Measurements from ENCODE around the gene NBAS. TPM values are rescaled to one million over a fixed set of nuclear protein-coding genes. Genes with fewer than 3 reads are reported as not detected.
A peak's percentile ranks its signal among the peaks of the same experiment; 100 is the strongest.

The NBAS gene
- total and polyA plus RNA-seq, 9 of the 15 experiments (the other 6 are each of a cell fraction or from before 2014, with no cell fraction given), result 15.3 to 94.4 (median 69.9) TPM

DNA sequence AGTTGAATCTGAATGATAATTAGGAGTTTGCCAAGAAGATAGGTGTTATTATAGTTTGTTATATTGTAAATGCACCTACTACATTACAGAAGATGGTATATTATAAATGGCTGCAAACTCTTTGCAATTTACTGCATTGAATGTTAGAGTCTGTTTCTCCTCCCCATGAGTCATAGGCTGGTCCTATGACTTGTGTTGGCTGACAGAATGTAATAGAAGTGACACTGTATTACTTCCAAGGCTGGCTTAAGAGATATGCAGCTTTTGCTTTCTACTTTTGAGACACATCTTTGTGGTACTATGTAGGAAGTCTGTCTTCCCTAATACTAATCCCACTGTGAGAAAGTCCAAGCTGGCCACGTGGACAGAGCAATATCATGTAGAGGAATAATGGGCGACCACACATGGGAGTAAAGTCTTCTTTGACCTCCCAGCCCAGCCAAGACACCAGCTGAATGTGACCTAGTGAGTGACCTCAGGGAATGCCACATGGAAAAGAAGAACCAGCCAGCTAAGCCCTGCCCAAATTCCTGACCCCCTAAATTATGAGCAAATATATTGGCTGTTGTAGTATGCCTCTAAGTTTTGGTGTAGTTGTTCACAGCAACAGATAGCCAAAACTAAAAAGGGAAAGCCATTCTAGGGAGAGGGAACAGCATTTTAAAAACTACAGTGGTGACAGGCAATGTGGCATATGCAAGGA is 23.8 kb upstream of the NBAS start (continued):
- TF ChIP-seq, protein P1, sequence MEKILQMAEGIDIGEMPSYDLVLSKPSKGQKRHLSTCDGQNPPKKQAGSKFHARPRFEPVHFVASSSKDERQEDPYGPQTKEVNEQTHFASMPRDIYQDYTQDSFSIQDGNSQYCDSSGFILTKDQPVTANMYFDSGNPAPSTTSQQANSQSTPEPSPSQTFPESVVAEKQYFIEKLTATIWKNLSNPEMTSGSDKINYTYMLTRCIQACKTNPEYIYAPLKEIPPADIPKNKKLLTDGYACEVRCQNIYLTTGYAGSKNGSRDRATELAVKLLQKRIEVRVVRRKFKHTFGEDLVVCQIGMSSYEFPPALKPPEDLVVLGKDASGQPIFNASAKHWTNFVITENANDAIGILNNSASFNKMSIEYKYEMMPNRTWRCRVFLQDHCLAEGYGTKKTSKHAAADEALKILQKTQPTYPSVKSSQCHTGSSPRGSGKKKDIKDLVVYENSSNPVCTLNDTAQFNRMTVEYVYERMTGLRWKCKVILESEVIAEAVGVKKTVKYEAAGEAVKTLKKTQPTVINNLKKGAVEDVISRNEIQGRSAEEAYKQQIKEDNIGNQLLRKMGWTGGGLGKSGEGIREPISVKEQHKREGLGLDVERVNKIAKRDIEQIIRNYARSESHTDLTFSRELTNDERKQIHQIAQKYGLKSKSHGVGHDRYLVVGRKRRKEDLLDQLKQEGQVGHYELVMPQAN (IDR thresholded peaks at IDR 0.05; ENCODE audit: borderline replicate concordance), result no peak
- TF ChIP-seq THAP7 (CRISPR knock-in tag; IDR thresholded peaks at IDR 0.05) (no peak), SRF (CRISPR knock-in tag; IDR thresholded peaks at IDR 0.05) (no peak), CTBP1 (IDR thresholded peaks at IDR 0.05; ENCODE audit: borderline replicate concordance) (no peak), FOSL1 (tag; conservative IDR thresholded peaks at IDR 0.05) (peak; percentile 93), HIVEP1 (CRISPR knock-in tag; IDR thresholded peaks at IDR 0.05) (no peak), JUN (IDR thresholded peaks at IDR 0.05; ENCODE audit: borderline replicate concordance, low read depth, low read length) (peak; percentile 31; the same call in 1 of the 2 replicates), JUN (CRISPR knock-in tag; IDR thresholded peaks at IDR 0.05; ENCODE audit: borderline replicate concordance) (no peak), ELF2 (CRISPR knock-in tag; IDR thresholded peaks at IDR 0.05) (no peak), TRIM24 (IDR thresholded peaks at IDR 0.05) (no peak), DACH1 (IDR thresholded peaks at IDR 0.05; ENCODE audit: partially characterized antibody) (no peak), PHB (CRISPR knock-in tag; IDR thresholded peaks at IDR 0.05) (no peak), COPS2 (conservative IDR thresholded peaks at IDR 0.05) (no peak), ZNF175 (CRISPR knock-in tag; IDR thresholded peaks at IDR 0.05; ENCODE audit: low read depth) (0 out of 2 replicates have a peak, but pooled peaks have one; percentile 34), PCBP2 (IDR thresholded peaks at IDR 0.05; ENCODE audit: low read depth, low read length, poor library complexity, severe bottlenecking) (no peak), ZBTB11 (CRISPR knock-in tag; IDR thresholded peaks at IDR 0.05) (peak in 1 of 3 experiments; percentile 69; a peak in 2 of 6 replicates)
- TF ChIP-seq, protein P2, sequence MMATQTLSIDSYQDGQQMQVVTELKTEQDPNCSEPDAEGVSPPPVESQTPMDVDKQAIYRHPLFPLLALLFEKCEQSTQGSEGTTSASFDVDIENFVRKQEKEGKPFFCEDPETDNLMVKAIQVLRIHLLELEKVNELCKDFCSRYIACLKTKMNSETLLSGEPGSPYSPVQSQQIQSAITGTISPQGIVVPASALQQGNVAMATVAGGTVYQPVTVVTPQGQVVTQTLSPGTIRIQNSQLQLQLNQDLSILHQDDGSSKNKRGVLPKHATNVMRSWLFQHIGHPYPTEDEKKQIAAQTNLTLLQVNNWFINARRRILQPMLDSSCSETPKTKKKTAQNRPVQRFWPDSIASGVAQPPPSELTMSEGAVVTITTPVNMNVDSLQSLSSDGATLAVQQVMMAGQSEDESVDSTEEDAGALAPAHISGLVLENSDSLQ (IDR thresholded peaks at IDR 0.05), result 0 out of 2 replicates have a peak, but pooled peaks have one; percentile 27
- TF ChIP-seq, protein P3, sequence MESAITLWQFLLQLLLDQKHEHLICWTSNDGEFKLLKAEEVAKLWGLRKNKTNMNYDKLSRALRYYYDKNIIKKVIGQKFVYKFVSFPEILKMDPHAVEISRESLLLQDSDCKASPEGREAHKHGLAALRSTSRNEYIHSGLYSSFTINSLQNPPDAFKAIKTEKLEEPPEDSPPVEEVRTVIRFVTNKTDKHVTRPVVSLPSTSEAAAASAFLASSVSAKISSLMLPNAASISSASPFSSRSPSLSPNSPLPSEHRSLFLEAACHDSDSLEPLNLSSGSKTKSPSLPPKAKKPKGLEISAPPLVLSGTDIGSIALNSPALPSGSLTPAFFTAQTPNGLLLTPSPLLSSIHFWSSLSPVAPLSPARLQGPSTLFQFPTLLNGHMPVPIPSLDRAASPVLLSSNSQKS (CRISPR knock-in tag; IDR thresholded peaks at IDR 0.05), result no peak

Data from K562 (cell line).